Fibroblast of upper back skin (primary cell): Measurements from ENCODE around the gene FBXW10B.
"Not testable (repeated sequence)": the region's sequence is repeated elsewhere in the genome, so short reads cannot be mapped to it uniquely, and the experiment has no call there.

Source experiments
- DNase-seq: peaks from one replicate; pipeline ENCODE4 v3.0.0-alpha.2; 2013

The FBXW10B gene, protein sequence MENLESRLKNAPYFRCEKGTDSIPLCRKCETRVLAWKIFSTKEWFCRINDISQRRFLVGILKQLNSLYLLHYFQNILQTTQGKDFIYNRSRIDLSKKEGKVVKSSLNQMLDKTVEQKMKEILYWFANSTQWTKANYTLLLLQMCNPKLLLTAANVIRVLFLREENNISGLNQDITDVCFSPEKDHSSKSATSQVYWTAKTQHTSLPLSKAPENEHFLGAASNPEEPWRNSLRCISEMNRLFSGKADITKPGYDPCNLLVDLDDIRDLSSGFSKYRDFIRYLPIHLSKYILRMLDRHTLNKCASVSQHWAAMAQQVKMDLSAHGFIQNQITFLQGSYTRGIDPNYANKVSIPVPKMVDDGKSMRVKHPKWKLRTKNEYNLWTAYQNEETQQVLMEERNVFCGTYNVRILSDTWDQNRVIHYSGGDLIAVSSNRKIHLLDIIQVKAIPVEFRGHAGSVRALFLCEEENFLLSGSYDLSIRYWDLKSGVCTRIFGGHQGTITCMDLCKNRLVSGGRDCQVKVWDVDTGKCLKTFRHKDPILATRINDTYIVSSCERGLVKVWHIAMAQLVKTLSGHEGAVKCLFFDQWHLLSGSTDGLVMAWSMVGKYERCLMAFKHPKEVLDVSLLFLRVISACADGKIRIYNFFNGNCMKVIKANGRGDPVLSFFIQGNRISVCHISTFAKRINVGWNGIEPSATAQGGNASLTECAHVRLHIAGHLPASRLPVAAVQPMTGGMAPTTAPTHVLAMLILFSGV

DNA sequence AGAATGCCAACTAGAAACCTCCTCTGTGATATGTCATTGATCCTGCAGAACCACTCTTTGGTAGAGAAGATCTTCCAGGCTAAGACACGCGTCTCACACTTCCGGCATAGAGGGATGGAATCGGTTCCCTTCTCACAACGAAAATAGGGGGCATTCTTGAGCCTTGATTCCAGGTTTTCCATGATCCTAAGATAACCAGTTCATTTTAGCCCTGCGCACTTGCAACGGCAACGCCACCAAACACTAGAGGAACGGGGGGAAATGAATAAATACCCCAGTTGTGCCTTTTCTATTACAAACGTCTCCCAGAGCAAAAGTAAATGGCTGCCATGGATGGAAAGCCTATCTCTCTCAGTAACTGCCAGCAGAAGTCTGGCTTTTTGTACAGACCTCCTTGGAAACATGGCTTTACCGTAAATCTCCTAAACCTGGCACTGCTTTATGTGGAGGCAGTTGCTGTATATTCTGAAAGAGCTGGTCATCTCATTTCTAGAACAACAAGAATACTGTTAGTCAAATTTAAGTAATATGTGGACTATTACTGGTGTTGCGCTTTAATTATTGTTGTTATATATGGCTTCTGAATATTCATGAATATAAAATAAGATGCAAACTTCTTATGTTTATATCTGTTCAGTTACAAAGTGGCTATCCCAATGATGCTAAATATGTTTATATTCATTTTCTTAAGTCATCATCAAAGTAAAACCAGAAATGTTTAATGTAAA is at the start of gene FBXW10B:
Gene FBXW10B (minus strand): TSS at position 374 of the 728 bp plus-strand sequence. CDS start 192 bp downstream, at position 182.
- DNase-seq = not testable (repeated sequence)

- DNase-seq = no peak
Observed at GRCh38 chr17:15663691-15664090, 44.2 kb upstream of the FBXW10B start.

- no peak for DNase-seq
Observed at GRCh38 chr17:15663176-15663575, 43.7 kb upstream of the FBXW10B start.

DNA sequence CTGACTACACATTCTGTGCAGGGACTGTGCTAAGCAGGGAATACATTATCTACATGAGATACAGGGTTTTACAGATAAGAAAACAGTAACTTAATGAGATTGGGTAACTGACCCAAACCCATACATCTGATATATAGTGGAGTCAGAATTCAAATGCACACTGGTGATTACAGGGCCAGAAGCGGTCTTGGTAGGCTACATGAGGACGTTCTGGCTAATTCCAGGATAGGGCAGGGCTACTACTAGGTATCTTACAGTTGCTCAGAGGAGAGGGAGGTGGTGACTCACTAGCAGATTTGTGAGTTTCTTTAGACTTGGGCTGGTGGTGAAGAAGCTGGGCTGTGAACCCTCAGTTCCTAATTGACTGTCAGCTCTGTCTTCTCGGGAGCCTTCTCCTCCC is 43.2 kb upstream of the FBXW10B start:
- DNase-seq = no peak

DNA sequence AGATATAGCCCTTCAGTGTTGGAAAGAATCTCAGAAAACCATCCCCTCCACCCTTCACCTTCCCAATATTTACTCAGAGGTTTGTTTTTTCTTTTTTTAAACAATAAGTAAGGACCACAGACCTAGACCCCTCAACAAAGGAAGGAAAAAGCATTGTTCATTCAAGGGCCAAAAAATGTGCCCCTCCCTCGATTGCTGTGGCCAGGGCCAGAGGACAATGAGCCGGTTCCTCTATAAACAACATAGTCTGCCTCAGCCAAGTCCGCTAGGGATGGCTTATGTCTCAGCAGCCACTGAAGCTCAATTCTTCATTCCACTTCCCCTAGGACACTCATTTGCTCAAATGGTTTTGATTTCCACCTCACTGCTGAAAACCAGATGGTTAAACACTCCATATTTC is 40.6 kb upstream of the FBXW10B start:
- no peak for DNase-seq

DNA sequence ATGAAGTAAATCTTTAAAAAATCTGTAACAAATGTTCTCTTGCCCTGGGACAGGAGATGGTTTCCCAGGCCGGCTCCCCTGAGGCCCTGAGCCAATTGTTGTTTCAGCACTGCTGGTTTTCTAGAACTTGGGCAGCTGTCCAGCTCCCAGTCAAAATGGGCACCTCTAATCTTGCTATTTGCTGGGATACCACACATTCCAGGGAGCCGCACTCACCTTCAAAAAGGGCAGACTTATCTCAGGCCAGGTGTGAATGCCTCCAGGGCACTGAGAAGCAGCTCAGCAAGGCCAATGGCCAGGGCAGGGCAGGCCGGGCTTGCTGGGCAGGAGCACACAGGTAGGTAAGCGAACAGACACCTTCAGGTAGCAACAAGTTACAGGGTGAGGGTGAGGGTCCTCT is 40.2 kb upstream of the FBXW10B start:
- peak; percentile 20 for DNase-seq

DNA sequence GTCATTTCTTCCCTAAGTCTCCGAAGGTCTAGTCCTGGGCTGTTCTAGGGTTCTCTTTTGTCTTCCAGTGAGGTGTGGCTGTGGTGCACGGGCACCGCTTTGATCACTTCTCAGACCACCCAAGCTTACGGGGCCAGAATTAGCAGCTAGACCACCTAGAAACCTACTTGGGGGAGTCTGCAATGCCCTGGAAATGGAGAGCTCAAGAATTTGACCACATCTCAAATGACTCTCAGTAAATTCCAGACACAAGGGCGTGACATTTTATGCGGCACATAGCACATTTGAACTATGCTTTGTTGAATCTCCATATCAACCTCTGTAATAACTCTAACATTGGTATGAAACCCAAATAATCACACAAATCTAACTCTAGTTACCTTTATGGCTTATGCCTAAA is 39.7 kb upstream of the FBXW10B start:
- no peak for DNase-seq

DNA sequence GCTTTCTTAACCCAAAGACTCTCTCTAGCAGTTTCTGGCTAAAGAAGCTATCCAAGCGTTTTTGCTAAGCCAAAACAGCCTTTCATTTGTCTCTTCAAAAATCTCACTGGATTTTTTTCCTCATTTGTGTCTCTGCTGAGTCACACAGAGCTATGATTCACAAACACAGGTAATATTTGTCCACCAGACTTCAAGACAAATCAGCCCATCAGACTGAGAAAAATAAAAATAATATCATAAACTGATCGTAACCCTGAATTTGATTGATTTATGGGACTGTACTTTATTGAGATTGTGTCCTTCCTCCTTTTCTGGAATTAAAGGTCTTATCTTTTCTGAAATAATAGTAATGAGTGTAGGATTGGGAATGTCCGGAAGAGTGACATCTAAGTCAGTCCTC is 38.8 kb upstream of the FBXW10B start:
- DNase-seq = no peak

DNA sequence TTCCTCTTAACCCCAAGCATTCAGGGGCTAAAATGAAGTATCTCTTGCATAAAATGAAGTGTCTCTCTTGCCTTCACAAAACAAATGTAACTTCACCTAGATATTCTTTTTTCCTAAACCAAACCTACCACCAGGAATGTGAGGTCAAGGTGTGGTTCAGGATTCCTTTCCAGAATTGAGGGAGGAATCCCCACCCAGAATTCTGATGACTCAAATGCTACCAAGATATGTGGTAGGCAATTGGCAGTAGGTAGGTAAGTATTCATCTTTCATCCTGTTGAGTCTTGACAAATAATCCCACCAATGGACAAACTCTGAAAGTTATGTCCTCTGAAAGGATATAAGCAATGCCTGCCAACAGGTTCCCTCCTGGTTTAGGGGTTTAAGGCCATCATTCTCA is 38.4 kb upstream of the FBXW10B start:
- no peak for DNase-seq

- DNase-seq = peak; percentile 45
Observed at GRCh38 chr17:15654886-15655561, 35.5 kb upstream of the FBXW10B start.

DNA sequence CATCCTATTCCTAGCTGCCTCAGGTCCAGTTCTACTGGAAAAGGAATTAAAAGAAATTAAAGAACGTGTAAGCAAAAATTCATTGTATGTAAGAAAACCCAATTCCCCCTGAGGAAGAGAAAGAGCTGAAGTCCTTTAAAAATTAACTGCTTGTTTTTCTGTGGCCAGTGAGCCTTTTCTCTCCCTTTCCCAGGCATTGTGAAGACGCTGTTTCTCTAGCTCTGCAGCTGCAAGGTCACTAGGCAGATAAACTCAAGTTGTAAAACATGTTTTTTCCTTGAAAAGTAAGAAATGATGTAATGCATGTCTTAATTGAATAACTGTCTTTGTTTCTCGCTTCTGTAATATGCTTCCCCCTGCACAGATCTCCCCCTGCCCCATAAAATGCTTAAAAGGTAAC is 34.9 kb upstream of the FBXW10B start:
- not testable (repeated sequence) for DNase-seq

GRCh38 chr17:15652960-15653359 is 33.5 kb upstream of the FBXW10B start:
- DNase-seq = no peak

DNA sequence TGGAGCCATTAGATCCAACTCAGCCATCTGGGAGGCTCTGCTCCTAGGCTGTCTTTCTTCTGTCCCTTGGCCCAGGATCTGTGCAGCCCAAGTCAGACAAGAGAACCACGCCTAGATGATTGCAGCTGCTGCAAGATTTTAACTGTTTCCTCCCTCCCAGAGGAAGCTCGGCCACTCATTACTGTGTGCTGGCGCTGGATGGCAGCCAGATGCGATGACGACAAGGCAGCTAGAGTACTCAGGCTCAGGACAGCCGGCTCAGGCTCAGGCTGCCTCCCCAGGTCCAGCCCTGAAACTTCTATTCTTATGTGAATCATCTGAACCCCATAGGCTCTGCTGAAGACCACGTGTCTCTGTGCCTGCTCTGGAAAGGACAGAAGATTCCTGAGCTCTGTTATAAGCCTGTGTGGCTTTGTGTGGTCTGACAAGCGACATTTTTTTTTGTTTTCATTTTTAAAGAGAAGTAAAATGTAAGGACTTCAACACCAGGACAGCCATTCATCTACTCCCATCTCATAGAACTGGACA is 32.1 kb upstream of the FBXW10B start:
- peak; percentile 98 for DNase-seq

GRCh38 chr17:15650741-15651582 is 31.5 kb upstream of the FBXW10B start:
- no peak for DNase-seq

DNA sequence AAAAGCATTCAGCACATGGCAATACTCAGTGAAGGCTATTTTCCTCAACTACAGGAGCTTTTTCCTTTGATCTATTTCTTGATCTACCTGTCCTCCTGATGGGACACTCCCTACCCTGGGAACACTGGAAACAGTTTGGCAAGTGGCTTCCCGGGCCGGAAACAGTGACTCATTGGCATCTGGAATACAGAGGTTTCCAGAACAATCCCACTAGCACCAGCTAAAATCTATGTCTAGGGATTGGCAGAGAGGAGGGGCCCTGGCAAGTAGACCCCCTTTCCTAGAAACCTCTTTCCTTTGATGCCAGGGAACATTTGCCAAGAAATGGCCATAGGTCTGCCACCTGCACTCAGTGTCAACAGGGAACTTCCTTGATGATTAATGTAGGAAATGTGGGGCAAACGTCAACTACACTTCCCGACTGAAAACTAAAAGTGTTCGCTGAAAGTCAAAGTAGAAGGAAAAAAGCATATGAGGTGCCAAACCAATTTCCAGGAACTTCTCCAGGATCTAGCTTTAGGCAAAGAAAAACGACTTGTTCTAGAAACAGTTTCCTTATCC is 30.4 kb upstream of the FBXW10B start:
- peak; percentile 28 for DNase-seq

- DNase-seq = no peak
Observed at GRCh38 chr17:15648386-15648785, 28.9 kb upstream of the FBXW10B start.

DNA sequence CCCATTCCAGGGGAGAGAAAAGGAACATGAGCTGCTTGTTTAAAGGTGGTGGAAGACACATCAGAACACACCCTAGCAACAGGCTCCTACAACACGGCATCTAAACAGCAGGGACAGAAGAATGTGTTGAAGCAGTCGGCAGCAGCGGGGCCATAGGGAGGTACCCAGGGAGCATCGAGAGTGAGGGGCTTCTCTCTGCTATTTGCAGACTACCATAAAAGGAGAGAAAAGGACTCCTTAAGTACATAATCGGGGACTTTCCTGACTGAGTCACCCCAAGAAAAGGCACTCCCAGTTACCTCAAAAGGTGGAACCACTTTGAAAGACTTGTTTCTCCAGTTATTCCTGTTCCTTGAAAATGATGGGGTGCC is 26.4 kb upstream of the FBXW10B start:
- peak; percentile 34 for DNase-seq

- DNase-seq = peak; percentile 72
Observed at GRCh38 chr17:15645099-15645941, 25.8 kb upstream of the FBXW10B start.

GRCh38 chr17:15642505-15643251 is 23.2 kb upstream of the FBXW10B start:
- DNase-seq = not testable (repeated sequence)

DNA sequence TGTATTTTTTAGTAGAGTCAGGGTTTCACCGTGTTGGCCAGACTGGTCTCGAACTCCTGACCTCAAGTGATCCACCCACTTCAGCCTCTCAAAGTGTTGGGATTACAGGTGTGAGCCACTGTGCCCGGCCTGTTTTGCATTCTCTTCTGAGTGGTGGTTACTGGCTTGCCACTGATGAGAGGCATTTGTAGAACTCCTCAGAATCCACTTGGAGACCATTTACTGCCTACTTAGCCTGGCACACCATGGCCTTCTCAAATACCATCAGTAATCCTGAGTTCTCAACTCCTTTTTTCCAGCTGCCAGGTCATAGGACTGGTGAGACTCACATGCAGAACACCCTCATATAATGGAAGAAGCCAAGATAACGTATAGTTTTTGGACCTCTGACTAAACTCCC is 22.5 kb upstream of the FBXW10B start:
- not testable (repeated sequence) for DNase-seq
